Colon (tissue), 2 donors: ENCODE data around the gene YEATS4.
"Not testable (repeated sequence)": the region's sequence is repeated elsewhere in the genome, so short reads cannot be mapped to it uniquely, and the experiment has no call there.

Experiments used
- FAIRE-seq: peaks from 2 replicates; lab custom pipeline; 2012; peaks lifted over from hg19 to GRCh38; lab: Jason Lieb, UNC
- donor health status: control.
- donor health status: control.

Gene YEATS4

DNA sequence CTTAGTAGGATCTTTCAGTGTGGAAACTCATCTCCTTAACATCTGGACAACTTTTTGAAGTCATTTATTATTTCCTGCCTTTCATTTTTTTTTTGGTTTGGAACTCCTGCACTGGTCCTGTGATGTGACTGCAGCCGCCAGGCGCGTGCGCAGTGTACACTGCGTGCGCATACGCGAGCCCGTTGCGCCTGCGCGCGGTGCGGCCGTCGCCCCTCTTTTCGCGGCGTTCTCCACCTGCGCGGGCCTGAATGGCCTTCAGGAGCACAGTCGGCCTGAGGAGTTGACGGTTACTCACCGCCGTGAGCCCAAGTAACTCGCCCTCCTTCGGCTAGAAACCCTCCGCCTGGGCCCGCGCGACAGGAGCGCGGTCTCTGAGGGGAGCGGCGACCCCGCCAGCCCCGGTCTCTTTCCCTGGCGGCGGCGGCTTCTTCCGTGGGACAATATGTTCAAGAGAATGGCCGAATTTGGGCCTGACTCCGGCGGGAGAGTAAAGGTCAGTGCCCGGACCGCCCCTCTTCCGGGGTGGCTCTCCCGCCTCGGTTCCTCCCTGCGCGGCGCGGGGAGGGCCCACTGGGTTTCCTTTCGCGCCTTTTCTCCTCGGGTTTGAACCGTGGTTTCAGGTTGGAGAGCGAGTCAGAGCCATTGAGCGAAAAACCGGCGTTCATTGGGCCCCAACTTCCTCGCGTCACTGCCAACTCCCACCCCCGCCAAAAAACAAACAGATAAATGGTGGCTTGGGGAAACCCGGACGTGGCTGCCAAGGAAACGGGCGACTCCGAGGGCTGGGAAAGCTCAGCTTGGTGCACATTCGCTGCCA lies at the start of gene YEATS4:
Gene YEATS4, plus strand, starts transcription at position 213 of the 817 bp plus-strand sequence. Its CDS starts 230 bp downstream, at position 443.
- no peak for FAIRE-seq

DNA sequence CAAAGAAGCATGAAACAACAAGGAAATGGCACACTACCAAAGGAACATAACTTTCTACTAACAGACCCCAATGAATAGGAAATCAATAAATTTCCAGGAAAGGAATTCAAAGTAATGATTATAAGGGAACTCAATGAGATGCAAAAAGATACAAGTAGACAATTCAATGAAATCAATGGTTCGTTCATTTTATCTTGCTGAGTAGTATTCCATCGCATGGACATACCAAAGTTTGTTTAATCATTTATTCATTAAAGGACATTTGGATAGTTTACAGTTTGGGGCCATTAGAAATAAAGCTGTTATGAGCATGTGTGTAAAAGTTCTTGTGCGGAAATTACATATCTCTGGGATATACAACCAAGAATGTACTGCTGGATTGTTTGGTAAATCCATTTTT lies 46.3 kb upstream of the YEATS4 start:
- FAIRE-seq: no peak

GRCh38 chr12:69316784-69317183 lies 42.8 kb upstream of the YEATS4 start:
- FAIRE-seq: not testable (repeated sequence)

GRCh38 chr12:69317233-69317632 lies 42.3 kb upstream of the YEATS4 start:
- FAIRE-seq: not testable (repeated sequence)

DNA sequence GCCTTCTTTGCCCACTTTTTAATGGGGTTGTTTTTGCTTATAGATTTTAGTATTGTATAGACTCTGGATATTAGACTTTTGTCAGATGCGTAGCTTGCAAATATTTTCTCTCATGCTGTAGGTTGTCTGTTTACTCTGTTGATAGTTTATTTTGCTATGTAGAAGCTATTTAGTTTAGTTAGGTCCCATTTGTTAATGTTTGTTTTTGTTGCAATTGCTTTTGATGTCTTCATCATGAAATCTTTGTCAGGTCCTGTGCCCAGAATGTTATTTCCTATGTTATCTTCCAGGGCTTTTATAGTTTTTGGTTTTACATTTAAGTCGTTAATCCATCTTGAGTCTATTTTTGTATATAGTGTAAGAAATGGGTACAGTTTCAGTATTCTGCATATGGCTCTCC lies 41.3 kb upstream of the YEATS4 start:
- FAIRE-seq: no peak

DNA sequence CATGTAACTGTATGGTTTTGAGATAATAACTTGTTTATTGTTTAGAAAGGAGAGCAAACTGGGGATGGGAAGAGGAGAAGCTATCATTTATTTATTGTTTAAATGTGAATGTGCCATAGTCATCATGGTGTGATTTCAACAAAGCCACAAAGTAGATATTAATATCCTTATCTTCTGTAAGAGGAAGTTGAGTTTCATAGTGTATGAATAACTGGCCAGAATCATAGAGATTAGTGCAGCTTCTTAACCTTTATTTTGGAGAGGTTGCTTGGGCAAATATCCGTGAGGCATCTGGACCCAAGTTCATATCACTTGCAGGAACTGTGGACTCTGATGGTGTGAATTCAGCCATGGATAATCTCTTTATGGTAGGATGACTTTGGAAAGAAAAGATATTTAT lies 38.2 kb upstream of the YEATS4 start:
- FAIRE-seq: no peak

DNA sequence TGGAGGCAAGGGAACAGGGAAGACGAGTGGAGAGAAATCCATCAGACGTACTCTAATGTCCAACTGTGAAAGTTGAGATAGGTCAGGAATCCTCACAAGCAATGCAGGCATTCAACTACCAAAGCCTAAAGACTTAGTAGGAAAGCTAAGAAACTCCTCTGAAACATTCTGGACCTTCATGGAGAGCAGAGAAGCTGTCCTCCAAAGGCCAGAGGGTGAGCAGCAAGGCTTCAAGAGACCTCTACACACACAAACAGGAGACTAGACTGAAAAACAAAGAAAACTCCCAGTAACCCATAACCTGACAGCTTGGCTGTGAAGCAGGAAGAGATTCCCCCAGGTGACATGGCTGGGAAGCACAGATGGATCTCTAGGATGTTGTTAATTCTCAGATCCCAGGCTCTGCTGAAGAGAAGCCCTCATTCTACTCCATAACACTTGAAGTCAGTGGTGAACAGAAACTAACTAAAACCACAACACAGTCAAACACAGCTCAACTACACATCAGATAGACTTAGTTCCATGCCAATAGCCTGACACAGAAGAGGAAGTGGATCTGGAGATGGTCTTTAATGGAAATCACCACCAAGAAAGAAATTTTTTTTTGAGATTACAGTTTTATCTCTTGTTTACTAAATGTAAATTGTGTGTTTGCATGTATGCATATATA lies 34.6 kb upstream of the YEATS4 start:
- FAIRE-seq: no peak

DNA sequence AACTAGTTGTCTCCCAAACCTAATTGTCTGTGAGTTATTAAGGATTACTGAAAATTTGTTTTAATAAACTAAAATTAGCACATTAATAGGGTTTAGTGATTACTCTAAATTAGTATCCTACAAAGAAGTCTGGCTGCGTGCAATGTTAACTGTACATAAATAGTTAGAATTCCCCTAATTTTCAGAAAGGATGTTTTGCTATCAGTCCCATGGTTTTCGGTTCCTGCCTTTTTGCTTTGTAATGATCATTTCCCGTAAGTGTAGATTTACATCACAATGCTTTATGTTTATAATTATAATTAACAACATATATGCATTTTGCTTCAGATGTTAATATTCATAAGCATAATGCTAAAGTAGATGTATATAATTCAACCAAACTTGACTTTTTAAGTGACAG lies 31.1 kb upstream of the YEATS4 start:
- no peak for FAIRE-seq

DNA sequence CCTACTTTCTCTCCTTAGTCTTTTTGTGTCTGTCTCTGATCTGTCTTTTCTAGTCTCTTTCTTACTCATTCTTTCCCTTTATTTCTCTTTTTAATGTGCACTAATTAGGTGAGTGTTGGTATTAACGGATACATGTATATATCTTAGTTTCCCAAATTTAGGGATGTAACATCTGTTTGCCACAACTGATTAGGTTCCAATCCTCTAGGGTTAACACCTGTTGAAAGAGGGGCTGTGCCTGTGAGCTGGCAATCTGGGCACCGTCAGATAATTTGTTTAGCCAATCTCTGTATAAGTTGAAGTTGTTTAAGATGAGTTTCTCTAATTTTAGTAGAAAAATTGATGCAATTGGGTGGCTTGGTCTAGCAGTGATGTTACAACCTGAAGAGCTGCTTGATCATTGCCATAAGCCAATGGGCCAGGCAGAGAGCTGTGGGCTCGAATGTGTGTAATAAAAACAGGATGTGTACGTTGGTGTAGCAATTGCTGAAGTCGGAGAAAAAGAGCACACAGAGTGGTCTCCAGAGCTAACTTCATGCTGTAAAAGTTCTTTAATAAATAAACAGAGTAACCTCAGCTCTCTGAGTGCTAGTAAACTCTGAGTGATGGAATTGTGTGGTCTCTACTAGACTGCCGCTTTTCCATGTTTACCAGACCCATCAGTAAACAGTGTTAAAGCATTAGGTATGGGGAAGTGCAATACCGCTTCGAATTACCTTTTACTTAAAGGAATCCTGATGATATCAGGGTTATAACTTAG lies 29.7 kb upstream of the YEATS4 start:
- no peak for FAIRE-seq

DNA sequence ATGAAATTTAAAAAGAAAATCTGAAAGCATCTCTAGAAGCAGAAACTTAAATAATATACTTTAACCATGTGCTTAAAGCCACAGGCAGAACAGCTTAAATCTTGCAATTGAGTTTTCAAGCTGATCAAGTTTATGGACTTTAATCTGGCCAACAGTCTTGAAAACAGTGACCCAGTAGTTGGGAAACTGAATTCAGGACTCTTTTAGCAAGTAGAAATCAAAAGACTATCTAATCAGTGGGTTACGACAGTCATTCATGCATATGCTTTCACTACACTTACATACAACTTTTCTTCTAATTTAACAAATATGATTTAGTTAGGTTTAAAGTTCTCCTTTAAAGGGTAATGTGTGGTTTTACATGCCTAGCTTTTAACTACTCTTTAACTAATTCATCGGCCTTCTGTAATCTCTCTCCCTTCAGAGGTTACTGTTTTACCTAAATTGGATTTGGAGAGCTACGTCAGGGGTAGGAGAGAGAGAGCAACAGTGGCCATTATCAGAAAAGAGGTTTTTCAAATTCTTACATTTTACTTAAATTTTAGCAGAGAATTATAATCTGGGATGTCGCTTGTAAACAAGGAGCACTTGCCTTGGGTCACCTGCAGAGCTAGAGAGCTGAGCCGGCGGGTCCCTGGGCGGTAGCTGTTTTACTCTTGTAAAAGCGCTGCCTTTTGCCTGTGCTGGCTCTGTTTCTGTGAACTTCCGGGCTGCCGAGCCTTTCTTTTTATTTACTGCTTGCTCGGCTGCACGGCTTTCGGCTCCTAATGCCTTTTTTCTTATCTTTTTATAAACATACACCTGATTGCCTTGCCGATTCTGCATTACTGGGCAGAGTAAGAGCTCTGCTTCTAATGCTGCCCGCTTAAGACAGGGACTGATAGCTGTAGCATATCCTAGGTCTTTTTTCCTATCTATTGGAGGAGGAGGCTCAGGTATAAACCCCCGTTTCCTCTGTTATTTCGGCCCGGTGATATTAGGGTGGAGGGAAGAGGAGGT lies 28.8 kb upstream of the YEATS4 start:
- no peak for FAIRE-seq

DNA sequence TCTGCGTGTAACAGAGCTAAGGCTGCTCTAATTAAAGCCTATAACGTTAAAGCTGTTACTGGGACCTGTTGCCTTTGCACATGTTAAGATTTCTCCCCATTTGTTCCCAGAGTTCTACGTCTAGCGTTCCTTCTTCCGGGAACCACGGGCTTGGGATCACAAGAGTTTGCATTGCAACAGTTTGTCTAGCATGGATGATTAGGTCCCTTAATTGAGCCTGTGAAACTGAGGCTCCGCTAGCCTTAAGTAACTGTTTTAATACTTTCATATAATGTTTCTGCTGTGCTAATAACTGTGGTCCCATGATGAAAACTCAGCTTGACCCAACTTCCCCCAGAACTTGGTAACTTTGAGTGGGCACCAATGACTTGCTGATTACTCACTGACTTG lies 28.0 kb upstream of the YEATS4 start:
- FAIRE-seq: no peak

DNA sequence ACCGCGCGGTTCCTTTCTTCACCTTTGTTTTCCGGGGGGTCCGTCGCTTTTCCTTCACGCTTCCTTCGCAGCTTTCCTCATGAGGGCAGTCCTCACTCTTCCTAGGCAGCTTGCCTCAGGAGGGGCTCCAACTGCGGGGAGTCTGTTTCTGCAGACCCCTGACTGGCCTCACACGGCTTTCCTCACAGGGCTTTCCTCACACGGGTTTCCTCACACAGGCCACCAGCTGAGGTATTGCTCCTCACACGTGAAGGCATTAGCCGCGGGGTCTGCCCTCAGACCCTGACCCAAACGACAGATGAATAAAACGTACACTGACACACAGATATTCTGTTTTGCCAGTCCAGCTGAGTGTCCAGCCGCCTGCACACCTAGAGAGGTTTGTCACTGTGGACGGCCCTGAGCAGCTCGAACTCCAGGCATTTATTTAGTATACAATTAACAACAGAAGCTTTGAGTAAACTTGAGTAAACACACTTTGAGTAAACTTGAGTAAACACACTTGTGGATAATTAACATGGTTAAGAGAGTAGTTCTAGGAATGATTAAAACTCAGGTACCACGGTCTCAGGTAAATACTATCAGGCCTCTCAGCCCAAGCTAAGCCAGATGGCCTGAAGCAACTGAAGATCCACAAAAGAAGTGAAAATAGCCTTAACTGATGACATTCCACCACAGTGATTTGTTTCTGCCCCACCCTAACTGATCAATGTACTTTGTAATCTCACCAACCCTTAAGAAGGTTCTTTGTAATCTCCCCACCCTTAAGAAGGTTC lies 27.4 kb upstream of the YEATS4 start:
- no peak for FAIRE-seq

- FAIRE-seq: no peak
Observed at GRCh38 chr12:69332815-69333358, 26.7 kb upstream of the YEATS4 start.

- no peak for FAIRE-seq
Observed at GRCh38 chr12:69334158-69334557, 25.4 kb upstream of the YEATS4 start.

DNA sequence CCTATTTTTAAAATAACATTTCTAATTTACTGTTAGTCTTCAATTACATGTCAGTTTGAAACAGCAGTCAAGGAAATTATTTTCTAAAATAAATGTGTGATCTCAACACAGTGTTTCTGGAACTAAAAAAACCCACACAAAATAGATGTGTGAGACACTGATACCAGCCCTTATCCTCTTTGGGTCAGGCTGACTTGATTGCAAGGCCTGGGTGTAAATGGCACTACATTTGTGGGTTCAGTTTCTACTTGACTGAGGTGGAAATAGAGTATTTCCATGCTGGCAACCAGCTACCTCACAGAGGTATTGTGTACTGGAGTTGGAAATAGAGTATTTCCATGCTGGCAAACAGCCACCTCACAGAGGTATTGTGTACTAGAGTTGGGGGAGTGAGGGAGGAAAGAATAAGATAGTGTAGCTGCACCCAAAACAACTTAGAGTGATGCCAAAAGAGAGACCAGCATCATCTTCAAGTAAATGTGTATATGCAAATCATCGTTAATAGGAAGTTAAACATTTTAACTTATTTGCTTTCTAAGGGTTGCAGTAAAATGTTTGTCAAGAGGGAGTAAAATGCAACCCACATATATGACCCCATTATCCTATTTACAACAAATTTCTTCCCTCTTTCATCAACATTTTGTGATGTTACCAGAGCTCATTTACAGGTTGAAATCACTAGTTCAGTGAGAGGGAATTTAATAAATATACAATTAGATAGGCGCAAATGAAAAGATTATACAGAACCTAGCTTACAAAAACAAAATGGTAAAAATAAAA lies 22.0 kb upstream of the YEATS4 start:
- no peak for FAIRE-seq

- FAIRE-seq: no peak
Observed at GRCh38 chr12:69338120-69338859, 21.3 kb upstream of the YEATS4 start.

GRCh38 chr12:69338936-69339335 lies 20.6 kb upstream of the YEATS4 start:
- no peak for FAIRE-seq

- FAIRE-seq: no peak
Observed at GRCh38 chr12:69339999-69340398, 19.5 kb upstream of the YEATS4 start.

DNA sequence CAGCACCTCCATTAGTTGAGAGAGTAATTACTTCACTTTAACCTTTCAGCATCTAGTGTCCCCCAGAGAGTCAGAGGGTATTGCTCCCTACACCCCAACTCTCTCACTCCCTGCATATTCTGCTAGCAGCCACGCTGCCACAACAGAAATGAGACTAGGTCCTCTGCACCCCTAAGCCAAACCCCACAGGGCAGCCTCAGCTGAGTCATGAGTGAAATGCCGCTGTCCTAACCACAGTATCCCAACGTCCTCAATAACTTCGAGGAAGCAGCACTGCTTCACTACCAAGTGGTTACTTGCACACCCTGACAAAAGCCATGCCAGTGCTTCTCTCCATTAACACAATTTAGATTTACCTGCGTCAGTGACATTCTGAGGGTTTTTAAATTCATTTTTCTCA lies 18.2 kb upstream of the YEATS4 start:
- FAIRE-seq: no peak
